ENCODE results near the gene SLC24A4. TPM values are rescaled to one million over a fixed set of nuclear protein-coding genes. Genes with fewer than 3 reads are reported as not detected.

The SLC24A4 gene
- total and polyA plus RNA-seq, 2 donors (not counting 3 experiments of a cell fraction or from before 2014, with no cell fraction given): 0.07 to 0.08 TPM

GRCh38 chr14:92450351-92451070 lies 127.5 kb downstream of the SLC24A4 start:
- DNase-seq (ENCODE audit: low read depth, low spot score) (no peak), FAIRE-seq (no peak)
- no peak overlapping the region for H2AFZ ChIP-seq (ENCODE audit: low read depth, low read length)
- no peaks in the 10 kb centered on the region for H3K79me2 ChIP-seq (ENCODE audit: control insufficient read depth, insufficient read depth, low read length)
- H3K9me3 ChIP-seq (replicated peaks; ENCODE audit: control insufficient read depth, insufficient read depth, low read length): no peaks in the 10 kb centered on the region
- no peak overlapping the region for H3K4me3 ChIP-seq (replicated peaks in 1 of 3; ENCODE audit: insufficient read depth in 1 of 3, low read depth in 1 of 3, low read length in 3 of 3)
- no peak overlapping the region for H3K9ac ChIP-seq (replicated peaks; ENCODE audit: extremely low read depth, insufficient read depth, low read length)
- H3K9me1 ChIP-seq (replicated peaks; ENCODE audit: control insufficient read depth, extremely low read depth, insufficient read depth, low read length): no peaks in the 10 kb centered on the region
- POLR2A ChIA-PET: interaction anchor here (0.6 kb wide), 1 partner anchor 169 kb away, joined by 4 read pairs; no protein-coding TSS in a partner anchor
- no peak overlapping the region for H3K27ac ChIP-seq (ENCODE audit: insufficient read depth, low read depth, low read length)
- no peaks in the 10 kb centered on the region for H3K4me1 ChIP-seq (ENCODE audit: control insufficient read depth, extremely low read depth, insufficient read depth, low read length)
- no peaks in the 10 kb centered on the region for H3K36me3 ChIP-seq (ENCODE audit: control insufficient read depth in 2 of 2, extremely low read depth in 1 of 2, insufficient read depth in 2 of 2, low read length in 2 of 2)
- TF ChIP-seq POLR2A (IDR thresholded peaks at IDR 0.05; ENCODE audit: low read depth, low read length): no peak
- no peak for TF ChIP-seq MAX (IDR thresholded peaks at IDR 0.05; ENCODE audit: insufficient read depth, insufficient read length)
- no peak for TF ChIP-seq POLR2AphosphoS5 (IDR thresholded peaks at IDR 0.05; ENCODE audit: insufficient read depth, low read depth, low read length)
- no peak for TF ChIP-seq CTCF (IDR thresholded peaks at IDR 0.05; ENCODE audit: extremely low read depth in 1 of 2, insufficient read depth in 1 of 2, low read depth in 1 of 2, low read length in 2 of 2)
- no peak for TF ChIP-seq GATA2 (IDR thresholded peaks at IDR 0.05; ENCODE audit: insufficient read depth, insufficient read length, low read depth, low read length)
- no peak for TF ChIP-seq EZH2 (IDR thresholded peaks at IDR 0.05; ENCODE audit: borderline replicate concordance, low read depth, low read length, severe bottlenecking)
- no peak for TF ChIP-seq JUN (IDR thresholded peaks at IDR 0.05; ENCODE audit: borderline replicate concordance, insufficient read depth, insufficient read length, low read depth)
- no peak for TF ChIP-seq FOS (IDR thresholded peaks at IDR 0.05; ENCODE audit: borderline replicate concordance, insufficient read depth, low read length)
- TF ChIP-seq MYC (IDR thresholded peaks at IDR 0.05; ENCODE audit: low read depth, low read length): no peak
- no TSS peak for BruUV-seq (replicated peaks)
- dilution Hi-C loops (cut with MboI; ENCODE audit: extremely low pct_ligation_motif_present, low sequenced_read_pairs): no loop called here
- intact Hi-C loops (cut with micrococcal nuclease): no loop called here
- CTCF ChIA-PET: no interaction called here
- H4K20me1 ChIP-seq (replicated peaks; ENCODE audit: control insufficient read depth, extremely low read depth, insufficient read depth, low read length): no peaks in the 10 kb centered on the region
- no peaks in the 10 kb centered on the region for H3K27me3 ChIP-seq (ENCODE audit: control insufficient read depth in 2 of 2, insufficient read depth in 2 of 2, low read length in 2 of 2)
- H3K4me2 ChIP-seq (ENCODE audit: insufficient read depth, low read length): no peak overlapping the region

Measured in endothelial cell of umbilical vein (primary cell).